Progenitor cell of endocrine pancreas (in vitro differentiated cells): Measurements from ENCODE around the gene CDC42. TPM values are rescaled to one million over a fixed set of nuclear protein-coding genes. Genes with fewer than 3 reads are reported as not detected.
"Not testable (repeated sequence)": the region's sequence is repeated elsewhere in the genome, so short reads cannot be mapped to it uniquely, and the experiment has no call there.

Experiments used
- DNase-seq: peaks from one replicate; pipeline ENCODE4 v3.0.0; 2021; ENCODE audit warnings: low spot score; ENCODE audit not compliant: unreplicated experiment
- H3K27ac Mint-ChIP-seq: 2 replicates; pipeline ENCODE4 v1.8.0; 2021; ENCODE audit warnings: mild to moderate bottlenecking, moderate library complexity, mixed read lengths
- H3K27me3 Mint-ChIP-seq: 2 replicates; pipeline ENCODE4 v1.8.0; 2021; ENCODE audit warnings: mixed read lengths
- H3K36me3 Mint-ChIP-seq: 2 replicates; pipeline ENCODE4 v1.8.0; 2022; ENCODE audit warnings: mixed read lengths; ENCODE audit not compliant: insufficient read depth
- H3K4me1 Mint-ChIP-seq: 2 replicates; pipeline ENCODE4 v1.8.0; 2021; ENCODE audit warnings: low read depth, mixed read lengths
- H3K4me3 Mint-ChIP-seq: 2 replicates; pipeline ENCODE4 v1.8.0; 2021; ENCODE audit warnings: low read depth, mild to moderate bottlenecking, moderate library complexity, mixed read lengths
- H3K9me3 Mint-ChIP-seq: 2 replicates; pipeline ENCODE4 v1.8.0; 2021; ENCODE audit warnings: low read depth, mixed read lengths
- long read RNA-seq: library from polyadenylated mRNA; unstranded; transcript quantifications from one replicate; pipeline ENCODE4 v2.0.0, GENCODE V29; 2020
- total RNA-seq: library from RNA; stranded (reverse); gene quantifications from 2 replicates; pipeline ENCODE4 v1.2.1, GENCODE V29; 2021
- TF ChIP-seq, protein P1 (sequence below): fragments of 200-600 bp; sonication (generic); IDR thresholded peaks from one replicate; pipeline ENCODE4 v1.5.0; 2021; ENCODE audit warnings: antibody characterized with exemption, mild to moderate bottlenecking; ENCODE audit not compliant: unreplicated experiment

CDC42 gene
- 287 and 288 TPM in 2 replicates for total RNA-seq
- long read RNA-seq, partial matches to known transcripts, result 27 of 120 reads
- long read RNA-seq, other reads (novel, unspliced or antisense), result 89 of 120 reads

DNA sequence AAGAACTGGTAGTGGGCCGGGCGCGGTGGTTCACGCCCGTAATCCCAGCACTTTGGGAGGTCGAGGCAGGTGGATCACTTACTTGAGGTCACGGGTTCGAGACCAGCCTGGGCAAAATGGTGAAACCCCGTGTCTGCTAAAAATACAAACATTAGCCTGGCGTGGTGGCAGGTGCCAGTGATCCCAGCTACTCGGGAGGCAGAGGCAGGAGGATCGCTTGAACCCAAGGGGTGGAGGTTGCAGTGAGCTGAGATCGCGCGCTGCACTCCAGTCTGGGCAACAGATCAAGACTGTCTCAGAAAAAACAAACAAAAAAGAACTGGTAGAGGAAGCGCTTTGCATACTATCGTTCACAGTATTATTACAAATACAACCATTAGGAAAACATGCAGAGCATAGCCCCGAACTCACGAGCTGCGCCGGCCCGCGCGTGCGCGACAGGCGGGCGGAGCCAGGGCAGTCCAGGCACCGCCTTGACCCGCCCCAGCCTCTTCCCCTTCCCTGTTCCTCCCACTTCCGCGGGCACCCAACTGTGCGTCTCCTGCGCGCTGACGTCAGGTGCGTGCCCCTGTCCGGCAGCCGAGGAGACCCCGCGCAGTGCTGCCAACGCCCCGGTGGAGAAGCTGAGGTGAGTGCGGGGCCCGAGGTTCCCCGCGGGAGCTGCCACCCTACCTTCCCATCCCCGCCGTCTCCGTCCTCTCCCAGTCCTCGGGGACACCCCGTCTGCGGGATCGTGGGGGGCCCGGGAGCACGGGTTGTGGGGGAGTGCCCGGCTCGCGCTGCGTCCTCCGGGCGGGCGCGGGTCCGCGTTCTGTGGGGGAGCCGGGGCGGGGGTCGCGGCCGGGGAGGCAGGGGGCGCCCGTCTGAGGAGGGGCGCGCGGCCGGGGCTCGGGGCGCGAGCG, at the start of gene CDC42:
Gene CDC42, plus strand, starts transcription at position 595 of the 902 bp plus-strand sequence. CDS start 25,770 bp downstream, outside the sequence.
- Mint-ChIP-seq H3K27me3 (no peaks in the 10 kb centered on the region), H3K4me1 (peaks cover 17% of the 10 kb centered on the region), H3K4me3 (peak within 1 kb of the TSS; percentile 98), H3K36me3 (peaks cover 13% of the 10 kb centered on the region), H3K9me3 (no peaks in the 10 kb centered on the region), H3K27ac (peak within 1 kb of the TSS; percentile 100)
- TF ChIP-seq, protein P1, sequence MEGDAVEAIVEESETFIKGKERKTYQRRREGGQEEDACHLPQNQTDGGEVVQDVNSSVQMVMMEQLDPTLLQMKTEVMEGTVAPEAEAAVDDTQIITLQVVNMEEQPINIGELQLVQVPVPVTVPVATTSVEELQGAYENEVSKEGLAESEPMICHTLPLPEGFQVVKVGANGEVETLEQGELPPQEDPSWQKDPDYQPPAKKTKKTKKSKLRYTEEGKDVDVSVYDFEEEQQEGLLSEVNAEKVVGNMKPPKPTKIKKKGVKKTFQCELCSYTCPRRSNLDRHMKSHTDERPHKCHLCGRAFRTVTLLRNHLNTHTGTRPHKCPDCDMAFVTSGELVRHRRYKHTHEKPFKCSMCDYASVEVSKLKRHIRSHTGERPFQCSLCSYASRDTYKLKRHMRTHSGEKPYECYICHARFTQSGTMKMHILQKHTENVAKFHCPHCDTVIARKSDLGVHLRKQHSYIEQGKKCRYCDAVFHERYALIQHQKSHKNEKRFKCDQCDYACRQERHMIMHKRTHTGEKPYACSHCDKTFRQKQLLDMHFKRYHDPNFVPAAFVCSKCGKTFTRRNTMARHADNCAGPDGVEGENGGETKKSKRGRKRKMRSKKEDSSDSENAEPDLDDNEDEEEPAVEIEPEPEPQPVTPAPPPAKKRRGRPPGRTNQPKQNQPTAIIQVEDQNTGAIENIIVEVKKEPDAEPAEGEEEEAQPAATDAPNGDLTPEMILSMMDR, result no peak
- peak; percentile 91 for DNase-seq

DNA sequence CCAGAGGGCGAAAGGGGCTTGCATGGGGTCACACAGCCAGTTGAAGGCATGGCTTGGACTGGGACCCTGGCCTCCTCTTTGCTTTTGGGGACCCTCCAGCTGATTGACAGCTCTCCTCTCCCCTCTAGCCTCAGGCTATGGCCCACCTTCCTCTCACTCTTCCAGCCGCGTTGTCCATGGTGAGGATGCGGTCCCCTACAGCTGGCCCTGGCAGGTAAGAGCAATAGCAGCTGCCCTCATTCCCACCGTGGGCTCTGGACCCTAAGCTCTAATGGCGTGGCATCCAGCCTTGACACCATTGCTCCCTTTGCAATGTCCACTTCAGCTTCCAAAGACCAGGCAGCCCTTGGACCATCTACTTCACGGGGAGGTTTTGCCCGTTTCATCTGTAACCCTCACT, 49.6 kb upstream of the CDC42 start:
- not testable (repeated sequence) for H3K4me3 Mint-ChIP-seq, DNase-seq, H3K27me3 Mint-ChIP-seq, H3K27ac Mint-ChIP-seq, H3K36me3 Mint-ChIP-seq, H3K9me3 Mint-ChIP-seq
- peaks cover 12% of the 10 kb centered on the region for H3K4me1 Mint-ChIP-seq

DNA sequence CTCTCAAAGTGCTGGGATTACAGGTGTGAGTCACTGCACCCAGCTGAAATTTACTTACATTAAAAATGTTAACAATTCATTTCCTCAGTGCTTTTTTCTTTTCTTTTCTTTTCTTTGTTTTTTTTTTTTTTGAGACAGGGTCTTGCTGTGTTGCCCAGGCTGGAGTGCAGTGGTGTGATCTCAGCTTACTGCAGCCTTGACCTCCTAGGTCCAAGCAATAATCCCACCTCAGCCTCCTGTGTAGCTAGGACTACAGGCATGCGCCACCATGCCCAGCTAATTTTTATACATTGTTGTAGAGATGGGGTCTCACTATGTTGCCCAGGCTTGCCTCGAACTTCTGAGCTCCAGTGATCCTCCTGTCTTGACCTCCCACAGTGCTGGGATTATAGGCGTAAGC, 48.5 kb upstream of the CDC42 start:
- not testable (repeated sequence) for H3K36me3 Mint-ChIP-seq, H3K9me3 Mint-ChIP-seq, H3K27me3 Mint-ChIP-seq, DNase-seq, H3K4me3 Mint-ChIP-seq, H3K4me1 Mint-ChIP-seq, H3K27ac Mint-ChIP-seq

DNA sequence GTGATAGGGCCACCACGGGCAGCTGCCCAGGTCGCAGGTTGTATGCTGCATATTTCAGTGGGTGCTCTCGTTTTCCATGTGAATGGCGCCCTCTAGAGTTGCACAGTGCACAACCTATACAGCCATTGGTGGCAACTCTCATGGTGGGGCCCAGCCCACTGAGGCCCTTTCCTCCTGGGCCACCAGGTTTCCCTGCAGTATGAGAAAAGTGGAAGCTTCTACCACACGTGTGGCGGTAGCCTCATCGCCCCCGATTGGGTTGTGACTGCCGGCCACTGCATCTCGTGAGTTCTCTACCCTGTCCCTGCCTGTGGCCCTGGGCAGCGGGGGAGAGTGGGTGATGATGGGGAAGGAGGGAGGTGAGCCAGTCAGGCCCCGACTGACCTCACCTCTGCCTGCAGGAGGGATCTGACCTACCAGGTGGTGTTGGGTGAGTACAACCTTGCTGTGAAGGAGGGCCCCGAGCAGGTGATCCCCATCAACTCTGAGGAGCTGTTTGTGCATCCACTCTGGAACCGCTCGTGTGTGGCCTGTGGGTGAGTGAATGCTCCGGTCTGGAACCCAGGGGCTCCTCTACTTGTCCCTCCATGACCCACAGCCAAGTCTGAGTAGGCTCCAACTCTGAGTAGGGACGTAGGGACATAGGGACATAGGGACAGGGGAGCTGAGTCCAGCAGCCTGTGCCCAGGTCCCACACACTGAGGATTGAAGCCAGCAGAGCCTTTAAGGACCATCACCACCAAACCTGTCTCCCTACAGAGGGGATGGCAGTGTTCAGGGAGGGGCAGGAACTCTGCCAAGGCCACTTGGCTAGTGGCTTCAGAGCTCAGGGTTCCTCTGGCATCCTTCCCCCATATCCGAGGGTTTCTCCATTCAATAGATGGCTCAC, 47.0 kb upstream of the CDC42 start:
- DNase-seq, result peak; percentile 33
- H3K27me3 Mint-ChIP-seq, H3K4me1 Mint-ChIP-seq, H3K9me3 Mint-ChIP-seq, H3K36me3 Mint-ChIP-seq, H3K4me3 Mint-ChIP-seq: not testable (repeated sequence)
- peak overlapping the region; percentile 69 for H3K27ac Mint-ChIP-seq
- TF ChIP-seq, protein P1, result peak; percentile 53

DNA sequence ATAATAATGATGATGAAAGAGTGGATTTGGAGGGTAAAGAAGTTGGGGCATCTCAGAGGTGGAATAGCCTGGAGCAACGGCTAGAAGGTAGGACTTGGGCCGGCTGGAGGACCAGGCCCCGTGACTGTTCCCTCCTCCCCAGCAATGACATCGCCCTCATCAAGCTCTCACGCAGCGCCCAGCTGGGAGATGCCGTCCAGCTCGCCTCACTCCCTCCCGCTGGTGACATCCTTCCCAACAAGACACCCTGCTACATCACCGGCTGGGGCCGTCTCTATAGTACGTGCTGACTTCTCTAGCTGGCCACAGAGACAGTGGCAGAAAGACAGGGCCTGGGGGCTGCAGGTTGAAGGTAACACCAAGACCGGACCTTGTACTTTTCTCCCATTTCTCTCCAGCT, 45.8 kb upstream of the CDC42 start:
- H3K4me1 Mint-ChIP-seq, H3K36me3 Mint-ChIP-seq, H3K4me3 Mint-ChIP-seq, DNase-seq, H3K27ac Mint-ChIP-seq, H3K27me3 Mint-ChIP-seq, H3K9me3 Mint-ChIP-seq: not testable (repeated sequence)

DNA sequence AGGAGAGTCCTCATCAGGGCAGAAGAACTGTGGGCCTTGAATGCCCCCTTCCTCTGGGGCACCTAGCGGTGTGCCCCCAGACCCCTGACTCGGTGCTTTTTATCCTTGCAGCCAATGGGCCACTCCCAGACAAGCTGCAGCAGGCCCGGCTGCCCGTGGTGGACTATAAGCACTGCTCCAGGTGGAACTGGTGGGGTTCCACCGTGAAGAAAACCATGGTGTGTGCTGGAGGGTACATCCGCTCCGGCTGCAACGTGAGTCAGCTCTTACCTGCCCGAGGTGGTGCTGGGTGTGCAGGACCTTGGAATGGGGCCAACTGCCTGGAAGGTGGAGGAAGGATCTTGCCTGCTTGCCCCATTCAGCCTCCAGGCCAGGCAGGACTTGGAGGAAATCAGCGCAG, 45.2 kb upstream of the CDC42 start:
- H3K9me3 Mint-ChIP-seq, H3K27ac Mint-ChIP-seq, H3K36me3 Mint-ChIP-seq, H3K4me1 Mint-ChIP-seq, H3K4me3 Mint-ChIP-seq, H3K27me3 Mint-ChIP-seq, DNase-seq: not testable (repeated sequence)

DNA sequence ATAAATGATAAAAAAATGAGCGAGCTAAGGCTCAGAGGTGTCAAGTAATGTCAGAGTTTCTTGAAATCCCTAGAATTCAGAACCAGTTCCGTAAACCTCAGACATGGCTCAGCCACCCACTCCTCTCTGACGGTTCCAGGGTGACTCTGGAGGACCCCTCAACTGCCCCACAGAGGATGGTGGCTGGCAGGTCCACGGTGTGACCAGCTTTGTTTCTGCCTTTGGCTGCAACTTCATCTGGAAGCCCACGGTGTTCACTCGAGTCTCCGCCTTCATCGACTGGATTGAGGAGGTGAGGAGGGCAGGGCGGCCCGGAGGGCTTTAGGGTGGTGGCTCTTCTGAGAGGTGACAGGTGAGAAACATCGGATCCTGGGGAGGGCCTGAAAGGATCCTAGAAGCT, 42.9 kb upstream of the CDC42 start:
- H3K27me3 Mint-ChIP-seq, H3K27ac Mint-ChIP-seq, H3K9me3 Mint-ChIP-seq, DNase-seq, H3K36me3 Mint-ChIP-seq, H3K4me1 Mint-ChIP-seq, H3K4me3 Mint-ChIP-seq: not testable (repeated sequence)

DNA sequence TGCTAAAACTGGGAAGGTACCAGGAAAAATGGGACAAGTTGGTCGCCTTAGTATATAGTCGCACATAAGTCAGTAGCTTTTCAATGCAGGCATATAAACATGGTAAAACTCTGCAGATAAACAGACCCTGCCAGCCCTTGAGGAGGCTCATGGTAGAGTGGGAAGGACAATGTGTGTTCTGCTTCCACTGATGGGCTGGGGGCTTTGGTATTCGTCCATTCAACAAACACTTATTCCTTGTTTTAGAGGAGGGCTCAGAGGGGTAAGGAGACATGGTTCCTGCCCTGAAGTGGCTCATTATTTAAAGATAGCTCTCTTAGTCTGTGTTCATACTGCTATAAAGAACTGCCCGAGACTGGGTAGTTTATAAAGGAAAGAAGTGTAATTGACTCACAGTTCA, 39.8 kb upstream of the CDC42 start:
- H3K27me3 Mint-ChIP-seq, DNase-seq, H3K36me3 Mint-ChIP-seq, H3K9me3 Mint-ChIP-seq, H3K4me1 Mint-ChIP-seq, H3K27ac Mint-ChIP-seq, H3K4me3 Mint-ChIP-seq: not testable (repeated sequence)

DNA sequence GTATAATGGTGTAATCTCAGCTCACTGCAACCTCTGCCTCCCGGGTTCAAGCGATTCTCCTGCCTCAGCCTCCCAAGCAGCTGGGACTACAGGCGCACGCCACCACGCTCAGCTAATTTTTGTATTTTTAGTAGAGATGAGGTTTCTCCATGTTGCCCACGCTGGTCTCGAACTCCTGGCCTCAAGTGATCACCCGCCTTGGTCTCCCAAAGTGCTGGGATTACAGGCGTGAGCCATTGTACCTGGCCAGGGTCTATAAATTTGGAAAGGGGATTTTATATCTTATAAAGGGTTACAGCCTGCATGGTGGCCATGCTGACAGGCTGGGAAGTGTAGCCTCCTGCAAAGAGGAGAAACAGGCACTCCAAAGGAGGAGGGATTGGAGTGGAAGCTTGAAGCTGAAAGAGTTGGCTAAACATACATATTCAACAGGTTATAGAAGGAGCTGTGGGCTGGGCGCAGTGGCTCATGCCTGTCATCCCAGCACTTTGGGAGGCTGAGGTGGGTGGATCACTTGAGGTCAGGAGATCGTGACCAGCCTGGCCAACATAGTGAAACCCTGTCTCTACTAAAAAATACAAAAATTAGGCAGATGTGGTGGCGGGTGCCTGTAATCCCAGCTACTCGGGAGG, 37.8 kb upstream of the CDC42 start:
- H3K9me3 Mint-ChIP-seq, H3K27me3 Mint-ChIP-seq, H3K4me3 Mint-ChIP-seq, H3K36me3 Mint-ChIP-seq, H3K27ac Mint-ChIP-seq, H3K4me1 Mint-ChIP-seq, DNase-seq: not testable (repeated sequence)
